DMS 273 (cell line): ENCODE results near the gene PARD3B.
A peak's percentile ranks its signal among the peaks of the same experiment; 100 is the strongest.

ENCODE experiments used
- DNase-seq: peaks from one replicate; lab custom pipeline; 2025; ENCODE audit not compliant: unreplicated experiment; lab: John Stamatoyannopoulos, UW

PARD3B gene

GRCh38 chr2:204827701-204828590, 282.7 kb downstream of the PARD3B start:
- peak; percentile 2 for DNase-seq

- no peak for DNase-seq
Measured at GRCh38 chr2:204834716-204835384, 289.6 kb downstream of the PARD3B start.

- DNase-seq = no peak
Measured at GRCh38 chr2:204835786-204836185, 290.5 kb downstream of the PARD3B start.

- DNase-seq = no peak
Measured at GRCh38 chr2:204840504-204840903, 295.2 kb downstream of the PARD3B start.

- no peak for DNase-seq
Measured at GRCh38 chr2:204842068-204842467, 296.8 kb downstream of the PARD3B start.

- no peak for DNase-seq
Measured at GRCh38 chr2:204842661-204843485, 297.6 kb downstream of the PARD3B start.

- no peak for DNase-seq
Measured at GRCh38 chr2:204846471-204846870, 301.2 kb downstream of the PARD3B start.

- DNase-seq = peak; percentile 21
Measured at GRCh38 chr2:204849892-204850291, 304.6 kb downstream of the PARD3B start.

GRCh38 chr2:204850581-204850980, 305.3 kb downstream of the PARD3B start:
- no peak for DNase-seq

GRCh38 chr2:204853905-204854304, 308.6 kb downstream of the PARD3B start:
- DNase-seq = no peak

GRCh38 chr2:204860274-204860673, 315.0 kb downstream of the PARD3B start:
- DNase-seq = peak; percentile 96

GRCh38 chr2:204862809-204863208, 317.5 kb downstream of the PARD3B start:
- DNase-seq = no peak

- DNase-seq = no peak
Measured at GRCh38 chr2:204863336-204863735, 318.1 kb downstream of the PARD3B start.

GRCh38 chr2:204869132-204869823, 324.0 kb downstream of the PARD3B start:
- DNase-seq = no peak

- no peak for DNase-seq
Measured at GRCh38 chr2:204870053-204870452, 324.8 kb downstream of the PARD3B start.

- DNase-seq = peak; percentile 47
Measured at GRCh38 chr2:204871231-204871953, 326.1 kb downstream of the PARD3B start.

- DNase-seq = no peak
Measured at GRCh38 chr2:204876311-204876710, 331.0 kb downstream of the PARD3B start.

GRCh38 chr2:204877691-204878090, 332.4 kb downstream of the PARD3B start:
- DNase-seq = no peak

- DNase-seq = no peak
Measured at GRCh38 chr2:204880928-204881327, 335.7 kb downstream of the PARD3B start.

- DNase-seq = no peak
Measured at GRCh38 chr2:204881655-204882054, 336.4 kb downstream of the PARD3B start.
